Measurements from ENCODE around the gene PLXDC2. TPM values are rescaled to one million over a fixed set of nuclear protein-coding genes. Genes with fewer than 3 reads are reported as not detected.

Gene PLXDC2
- total RNA-seq, 1 experiment from 2014 or later: 0.21 TPM

- TF ChIP-seq SIN3A (IDR thresholded peaks at IDR 0.05; ENCODE audit: borderline replicate concordance, insufficient read depth, low read depth, low read length) (no peak), TCF7L2 (IDR thresholded peaks at IDR 0.05; ENCODE audit: low read depth, low read length) (no peak), REST (IDR thresholded peaks at IDR 0.05; ENCODE audit: insufficient read depth in 1 of 2, low read depth in 2 of 2, low read length in 1 of 2) (no peak), POLR2AphosphoS5 (IDR thresholded peaks at IDR 0.05; ENCODE audit: low read depth, low read length) (no peak), CTCF (IDR thresholded peaks at IDR 0.05) (no peak)
- in situ Hi-C loops (cut with HindIII; ENCODE audit: low pct_unique_long_range_greater_than_20kb, low sequenced_read_pairs): no loop called here
- POLR2A ChIA-PET: interaction anchor here (0.6 kb wide), 1 partner anchor 282 kb away, joined by 7 read pairs; no protein-coding TSS in a partner anchor
- no TSS peak for BruUV-seq (replicated peaks)
- Histone ChIP-seq H3K27me3 (ENCODE audit: control insufficient read depth, insufficient read depth, low read length) (no peaks in the 10 kb centered on the region), H3K4me1 (ENCODE audit: control insufficient read depth, insufficient read depth, low read length) (no peaks in the 10 kb centered on the region), H3K4me3 (ENCODE audit: low read depth in 2 of 2, low read length in 2 of 2) (no peak overlapping the region), H3K9me3 (ENCODE audit: control insufficient read depth, insufficient read depth, low read depth, low read length) (no peaks in the 10 kb centered on the region), H3K27ac (ENCODE audit: low read length) (no peak overlapping the region), H3K36me3 (ENCODE audit: control insufficient read depth, insufficient read depth, low read length) (no peaks in the 10 kb centered on the region)
- ATAC-seq (no peak), DNase-seq (ENCODE audit: low read depth, low spot score) (no peak)
- intact Hi-C loops (cut with micrococcal nuclease; ENCODE audit: unreplicated experiment): no loop called here
- CTCF ChIA-PET: no interaction called here
Measured at GRCh38 chr10:20157314-20157713, 341.1 kb downstream of the PLXDC2 start.

GRCh38 chr10:20158086-20158485 lies 341.9 kb downstream of the PLXDC2 start:
- H3K4me3 ChIP-seq (ENCODE audit: low read depth in 2 of 2, low read length in 2 of 2): no peak overlapping the region
- CTCF ChIA-PET: no interaction called here
- ATAC-seq (no peak), DNase-seq (ENCODE audit: low read depth, low spot score) (no peak)
- H3K27ac ChIP-seq (ENCODE audit: low read length): no peak overlapping the region
- in situ Hi-C loops (cut with HindIII; ENCODE audit: low pct_unique_long_range_greater_than_20kb, low sequenced_read_pairs) (no loop called here), intact Hi-C loops (cut with micrococcal nuclease; ENCODE audit: unreplicated experiment) (no loop called here)
- no peaks in the 10 kb centered on the region for H3K4me1 ChIP-seq (ENCODE audit: control insufficient read depth, insufficient read depth, low read length)
- no peaks in the 10 kb centered on the region for H3K27me3 ChIP-seq (ENCODE audit: control insufficient read depth, insufficient read depth, low read length)
- H3K36me3 ChIP-seq (ENCODE audit: control insufficient read depth, insufficient read depth, low read length): no peaks in the 10 kb centered on the region
- BruUV-seq (replicated peaks): no TSS peak
- H3K9me3 ChIP-seq (ENCODE audit: control insufficient read depth, insufficient read depth, low read depth, low read length): no peaks in the 10 kb centered on the region
- TF ChIP-seq POLR2AphosphoS5 (IDR thresholded peaks at IDR 0.05; ENCODE audit: low read depth, low read length): no peak
- no peak for TF ChIP-seq REST (IDR thresholded peaks at IDR 0.05; ENCODE audit: insufficient read depth in 1 of 2, low read depth in 2 of 2, low read length in 1 of 2)
- TF ChIP-seq TCF7L2 (IDR thresholded peaks at IDR 0.05; ENCODE audit: low read depth, low read length): no peak
- TF ChIP-seq CTCF (IDR thresholded peaks at IDR 0.05): no peak
- no peak for TF ChIP-seq SIN3A (IDR thresholded peaks at IDR 0.05; ENCODE audit: borderline replicate concordance, insufficient read depth, low read depth, low read length)
- POLR2A ChIA-PET: interaction anchor here (0.6 kb wide), 1 partner anchor 282 kb away, joined by 7 read pairs; no protein-coding TSS in a partner anchor

Measured in Panc1 (cell line).